K562 (cell line): ENCODE data around the gene SPNS2. TPM values are rescaled to one million over a fixed set of nuclear protein-coding genes. Genes with fewer than 3 reads are reported as not detected.

Experiments used
- ATAC-seq: fragments of 200-7000 bp; cut with Tn5 transposase; 3 replicates; pipeline ENCODE4 v1.9.1; 2020; ENCODE audit warnings: moderate library complexity
- BruUV-seq: library from RNA; stranded (reverse); fragments of 400-500 nt; replicated peaks from 2 replicates; lab custom pipeline; 2021; lab: Mats Ljungman, UMichigan
- CTCF ChIA-PET: fragments of 300-600 bp; formaldehyde crosslinking; extraction: SDS; loops from one replicate; lab custom pipeline; 2021; ENCODE audit warnings: low intra/inter-chr PET ratio; lab: Yijun Ruan, JAX
- POLR2A ChIA-PET: fragments of 300-600, 350-650 bp; sonication (Branson Sonifier 250); formaldehyde crosslinking; extraction: SDS; loops from one replicate; lab custom pipeline; 2021; ENCODE audit warnings: antibody characterized with exemption, inconsistent platforms; lab: Yijun Ruan, JAX
- DNase-seq, 4 experiments: peaks; one replicate each; pipeline versions ENCODE4 v3.0.0 to v3.0.0-alpha.2; 2011 to 2018; ENCODE audit warnings: low spot score in 3 of 4, mixed read lengths in 3 of 4; ENCODE audit errors: extremely low read depth in 1 of 4
- FAIRE-seq: peaks from 2 replicates; lab custom pipeline; 2011; peaks lifted over from hg19 to GRCh38; lab: Jason Lieb, UNC
- H2AFZ ChIP-seq: 2 replicates; pipeline ENCODE4 v1.6.0; 2011; ENCODE audit warnings: low read depth, low read length, control low read depth, inconsistent platforms
- H3K27ac ChIP-seq: fragments of 200-600 bp; 3 replicates; pipeline ENCODE4 v1.8.0; 2011; ENCODE audit warnings: low read depth, mild to moderate bottlenecking, control low read depth, inconsistent platforms, low read length, moderate library complexity, mixed read lengths; ENCODE audit errors: extremely low read depth
- H3K27me3 ChIP-seq, 2 experiments: fragments of 300-600 bp in 1 of 2; 2 replicates in 1 of 2; 3 replicates in 1 of 2; pipeline versions ENCODE4 v1.6.0 to v1.8.0; 2011; ENCODE audit warnings: inconsistent platforms in 2 of 2, low read length in 2 of 2, mild to moderate bottlenecking in 1 of 2, mixed read lengths in 1 of 2, moderate library complexity in 1 of 2; ENCODE audit not compliant: control insufficient read depth in 2 of 2, insufficient read depth in 2 of 2
- H3K36me3 ChIP-seq: fragments of 300-600 bp; 3 replicates; pipeline ENCODE4 v1.8.0; 2011; ENCODE audit warnings: mild to moderate bottlenecking, low read length, inconsistent platforms; ENCODE audit not compliant: control insufficient read depth, insufficient read depth
- H3K4me1 ChIP-seq, 2 experiments: fragments of 200-600 bp in 1 of 2; replicated peaks in 1 of 2; 2 replicates in 1 of 2; 3 replicates in 1 of 2; pipeline versions ENCODE4 v1.5.1 to v1.8.0; 2011; ENCODE audit warnings: inconsistent platforms in 2 of 2, low read length in 2 of 2, mild to moderate bottlenecking in 1 of 2, mixed read lengths in 1 of 2, moderate library complexity in 1 of 2; ENCODE audit not compliant: control insufficient read depth in 2 of 2, insufficient read depth in 2 of 2
- H3K4me2 ChIP-seq: 2 replicates; pipeline ENCODE4 v1.6.1; 2011; ENCODE audit warnings: low read length, control low read depth, inconsistent platforms, mixed read lengths; ENCODE audit not compliant: insufficient read depth
- H3K4me3 ChIP-seq: fragments of 200-600 bp; sonication (generic), shearing (Covaris generic); 2 replicates; pipeline ENCODE4 v1.5.1; 2016; ENCODE audit warnings: control low read depth, inconsistent platforms
- H3K79me2 ChIP-seq: fragments of 200-600 bp; 3 replicates; pipeline ENCODE4 v1.8.0; 2011; ENCODE audit warnings: low read length, inconsistent platforms; ENCODE audit not compliant: control insufficient read depth, insufficient read depth
- H3K9ac ChIP-seq, 2 experiments: 2 replicates each; pipeline versions ENCODE4 v1.6.0 to v1.6.1; 2011; ENCODE audit warnings: low read depth in 2 of 2, low read length in 2 of 2, control low read depth in 1 of 2, inconsistent platforms in 1 of 2, mild to moderate bottlenecking in 1 of 2, mixed read lengths in 1 of 2; ENCODE audit not compliant: insufficient read depth in 1 of 2
- H3K9me1 ChIP-seq: one replicate; pipeline ENCODE4 v1.6.0; 2011; ENCODE audit warnings: inconsistent platforms, mild to moderate bottlenecking, low read length, moderate library complexity; ENCODE audit not compliant: control insufficient read depth, insufficient read depth
- H3K9me3 ChIP-seq: replicated peaks from 2 replicates; pipeline ENCODE4 v1.5.1; 2011; ENCODE audit warnings: low read depth, low read length, inconsistent platforms; ENCODE audit not compliant: control insufficient read depth, insufficient read depth
- H4K20me1 ChIP-seq: replicated peaks from 2 replicates; pipeline ENCODE4 v1.6.1; 2011; ENCODE audit warnings: low read length, inconsistent platforms, mixed read lengths; ENCODE audit not compliant: control insufficient read depth, insufficient read depth
- ASH1L ChIP-seq: fragments of 450-650 bp; IDR thresholded peaks from 2 replicates; pipeline ENCODE4 v1.6.1; 2018; ENCODE audit warnings: borderline replicate concordance, mild to moderate bottlenecking, low read depth; ENCODE audit not compliant: partially characterized antibody
- BCL6 ChIP-seq: fragments of 250-450 bp; sonication (Bioruptor Pico); IDR thresholded peaks from 2 replicates; pipeline ENCODE4 v1.4.0; 2020
- CBX8 ChIP-seq: fragments of 200-600 bp; sonication (generic); IDR thresholded peaks from 2 replicates; pipeline ENCODE4 v1.6.1; 2012; ENCODE audit warnings: borderline replicate concordance, mixed run types, low read depth, mild to moderate bottlenecking, moderate library complexity, mixed read lengths, low read length, control low read depth, inconsistent platforms; ENCODE audit not compliant: poor library complexity, severe bottlenecking; ENCODE audit errors: extremely low read depth
- EP400 ChIP-seq: fragments of 450-650 bp; IDR thresholded peaks from 2 replicates; pipeline ENCODE4 v1.6.1; 2017; ENCODE audit warnings: antibody characterized with exemption, mild to moderate bottlenecking, moderate library complexity
- IRF2 ChIP-seq: sonication (generic); formaldehyde crosslinking; IDR thresholded peaks from 2 replicates; pipeline ENCODE4 v1.8.1; 2022; ENCODE audit warnings: mild to moderate bottlenecking, missing genetic modification reagents
- LARP7 ChIP-seq: fragments of 450-650 bp; IDR thresholded peaks from 2 replicates; pipeline ENCODE4 v1.6.1; 2016
- MNT ChIP-seq, 2 experiments: fragments of 450-650 bp; conservative IDR thresholded peaks; 2 replicates each; pipeline ENCODE4 v1.6.1; 2017; ENCODE audit warnings: mild to moderate bottlenecking in 2 of 2, moderate library complexity in 2 of 2
- NFXL1 ChIP-seq: fragments of 450-650 bp; formaldehyde crosslinking; IDR thresholded peaks from 2 replicates; pipeline ENCODE4 v1.4.0; 2021; ENCODE audit warnings: mild to moderate bottlenecking
- RBFOX2 ChIP-seq: fragments of 200-400 bp; formaldehyde crosslinking; IDR thresholded peaks from 2 replicates; pipeline ENCODE4 v1.6.1; 2017; ENCODE audit warnings: low read depth, mild to moderate bottlenecking, low read length, moderate library complexity
- RBM22 ChIP-seq: fragments of 200-400 bp; formaldehyde crosslinking; IDR thresholded peaks from 2 replicates; pipeline ENCODE4 v1.6.1; 2018; ENCODE audit warnings: low read length, low read depth; ENCODE audit not compliant: poor library complexity, severe bottlenecking
- SRSF7 ChIP-seq: fragments of 200-400 bp; formaldehyde crosslinking; optimal IDR thresholded peaks from 2 replicates; pipeline ENCODE3; 2017; ENCODE audit warnings: mild to moderate bottlenecking, low read depth, low read length
- SUPT5H ChIP-seq: fragments of 450-650 bp; IDR thresholded peaks from 2 replicates; pipeline ENCODE4 v1.6.1; 2016
- TCFL5 ChIP-seq: fragments of 250-450 bp; sonication (Bioruptor Pico); conservative IDR thresholded peaks from 2 replicates; pipeline ENCODE4 v1.6.1; 2021; ENCODE audit warnings: mild to moderate bottlenecking, moderate library complexity, matching md5 sums
- TGIF2 ChIP-seq: sonication (generic); formaldehyde crosslinking; IDR thresholded peaks from 2 replicates; pipeline ENCODE4 v1.8.1; 2022; ENCODE audit warnings: mild to moderate bottlenecking, missing genetic modification reagents, moderate library complexity
- ZNF165 ChIP-seq: fragments of 250-450 bp; sonication (Bioruptor Pico); IDR thresholded peaks from 2 replicates; pipeline ENCODE4 v1.4.0; 2020; ENCODE audit warnings: borderline replicate concordance
- ZNF512 ChIP-seq: IDR thresholded peaks from 2 replicates; pipeline ENCODE4 v1.6.1; 2016; ENCODE audit warnings: missing genetic modification characterization, missing compliant biosample characterization
- ZSCAN32 ChIP-seq: fragments of 450-650 bp; formaldehyde crosslinking; IDR thresholded peaks from 2 replicates; pipeline ENCODE4 v1.4.0; 2020; ENCODE audit warnings: mild to moderate bottlenecking, moderate library complexity
- WGBS: fragments of 100-300 bp; shearing (Covaris generic); methylation state at CpG from one replicate; pipeline ENCODE4 v1.1.6; 2016; ENCODE audit warnings: low coverage, mixed read lengths; ENCODE audit not compliant: insufficient coverage; ENCODE audit errors: missing lambda C conversion rate; 5-methylcytosine and 5-hydroxymethylcytosine counted together
- in situ Hi-C: fragments of 300-500 bp; cut with MboI; formaldehyde crosslinking; loops from 4 replicates; pipeline ENCODE4 v1.15.0; 2018; ENCODE audit warnings: inconsistent platforms, mixed read lengths
- intact Hi-C: fragments of 100-400 bp; cut with micrococcal nuclease; formaldehyde crosslinking; loops from 2 replicates; pipeline ENCODE4 v1.14.2; 2022
- polyA plus RNA-seq, 8 experiments: library from polyadenylated mRNA; depleted of rRNA in 4 of 8; stranded (reverse) in 5 of 8; unstranded in 3 of 8; fragments of >200 nt; fragmentation: Nextera tagmentation in 2 of 8; fragmentation: Illumina TruSeq in 1 of 8; extraction: Ambion mirVana in 2 of 8; extraction: Trizol in 1 of 8; gene quantifications; 2 replicates each; pipeline versions ENCODE4 v1.2.1 to v1.2.3, GENCODE V29; 2011 to 2014; ENCODE audit warnings: inconsistent platforms in 1 of 8, missing spikeins in 1 of 8
- total RNA-seq, 7 experiments: library from RNA; depleted of rRNA in 6 of 7; stranded (reverse); fragments of >200 nt in 6 of 7; fragmentation: Illumina TruSeq in 2 of 7; extraction: Trizol in 2 of 7; gene quantifications; 2 replicates each; pipeline versions ENCODE4 v1.2.1 to v1.2.3, GENCODE V29; 2011 to 2021; ENCODE audit warnings: low replicate concordance in 1 of 7

SPNS2 gene
- total and polyA plus RNA-seq, 9 of the 15 experiments (the other 6 are each of a cell fraction or from before 2014, with no cell fraction given): 0.06 TPM; not detected in 8

- ChIA-PET CTCF (no interaction called here), POLR2A (no interaction called here)
- Histone ChIP-seq H3K4me1 (peaks cover 0 to 55% of the 10 kb centered on the region in 2 experiments; a peak in 2 of 5 replicates), H3K27me3 (no peaks in the 10 kb centered on the region), H3K79me2 (no peaks in the 10 kb centered on the region), H3K9me3 (no peaks in the 10 kb centered on the region), H3K36me3 (peaks cover 90% of the 10 kb centered on the region; the same call in 2 of the 3 replicates), H2AFZ (no peak overlapping the region), H3K4me3 (no peak overlapping the region), H4K20me1 (no peaks in the 10 kb centered on the region), H3K27ac (no peak overlapping the region), H3K9me1 (no peaks in the 10 kb centered on the region), H3K4me2 (no peak overlapping the region)
- intact Hi-C loops: loop anchor here (5.0 kb wide), 1 partner anchor 123 kb away; no protein-coding TSS in a partner anchor
- DNase-seq: peak in 2 of 4 experiments; percentile 33 to 38
- no peak for FAIRE-seq
- no peak for ATAC-seq
- in situ Hi-C loops: no loop called here
- 67% methylated on average over 3 of the region's 18 CpGs for WGBS
- no peak for TF ChIP-seq MNT (conservative IDR thresholded peaks at IDR 0.05)
- TF ChIP-seq TCFL5 (CRISPR knock-in tag): no peak
- no peak for TF ChIP-seq CBX8
- no peak for TF ChIP-seq LARP7
- no peak for TF ChIP-seq TGIF2 (CRISPR knock-in tag)
- TF ChIP-seq IRF2 (CRISPR knock-in tag): no peak
- TF ChIP-seq BCL6: no peak
- TF ChIP-seq ZNF165: no peak
- TF ChIP-seq SRSF7: no peak
- TF ChIP-seq RBFOX2: no peak
- TF ChIP-seq RBM22: no peak
- TF ChIP-seq ZSCAN32: no peak
- no peak for TF ChIP-seq EP400
- no peak for TF ChIP-seq NFXL1 (CRISPR knock-in tag)
- no peak for TF ChIP-seq ASH1L
- no peak for TF ChIP-seq SUPT5H
- no peak for TF ChIP-seq ZNF512
- TF ChIP-seq, all 486 proteins: peak for 0
- no peak overlapping the region for H3K9ac ChIP-seq
- TSS peak; percentile 56 for BruUV-seq
Observed at GRCh38 chr17:4544951-4545216, 46.2 kb downstream of the SPNS2 start.
